Neural cell (in vitro differentiated cells): Measurements from ENCODE around the gene JOSD1.

Source experiments
- CTCF ChIP-seq: fragments of 450-650 bp; IDR thresholded peaks from 2 replicates; pipeline ENCODE4 v1.5.1; 2014; ENCODE audit warnings: antibody characterized with exemption, mild to moderate bottlenecking, moderate library complexity; ENCODE audit not compliant: poor library complexity, severe bottlenecking
- EP300 ChIP-seq: fragments of 450-650 bp; conservative IDR thresholded peaks from 2 replicates; pipeline ENCODE4 v1.6.1; 2014; ENCODE audit warnings: antibody characterized with exemption, mild to moderate bottlenecking, moderate library complexity; ENCODE audit not compliant: poor library complexity, severe bottlenecking
- EZH2 ChIP-seq: fragments of 200-600, 300-800 bp; shearing (Covaris generic), sonication (generic); IDR thresholded peaks from 2 replicates; pipeline ENCODE4 v1.6.1; 2014; ENCODE audit warnings: antibody characterized with exemption, low read length, borderline replicate concordance, mild to moderate bottlenecking; ENCODE audit not compliant: insufficient read depth, poor library complexity, severe bottlenecking
- MXI1 ChIP-seq: fragments of 450-650 bp; conservative IDR thresholded peaks from 2 replicates; pipeline ENCODE4 v1.6.1; 2014; ENCODE audit warnings: antibody characterized with exemption, mild to moderate bottlenecking; ENCODE audit not compliant: poor library complexity, severe bottlenecking
- POLR2AphosphoS5 ChIP-seq: IDR thresholded peaks from 2 replicates; pipeline ENCODE4 v1.6.1; 2012
- RAD21 ChIP-seq: fragments of 450-650 bp; conservative IDR thresholded peaks from 2 replicates; pipeline ENCODE4 v1.6.1; 2014; ENCODE audit warnings: antibody characterized with exemption, mild to moderate bottlenecking, moderate library complexity
- REST ChIP-seq: IDR thresholded peaks from 2 replicates; pipeline ENCODE4 v1.6.1; 2012; ENCODE audit warnings: borderline replicate concordance

GRCh38 chr22:38641476-38642040, 59.2 kb downstream of the JOSD1 start:
- no peak for TF ChIP-seq CTCF
- TF ChIP-seq POLR2AphosphoS5, result no peak
- TF ChIP-seq EZH2, result no peak
- no peak for TF ChIP-seq MXI1
- TF ChIP-seq EP300, result no peak
- TF ChIP-seq RAD21, result no peak
- no peak for TF ChIP-seq REST
